GM18870 (cell line): ENCODE data around the gene MRNIP.
"Not testable (repeated sequence)": the region's sequence is repeated elsewhere in the genome, so short reads cannot be mapped to it uniquely, and the experiment has no call there.

Experiments used
- ATAC-seq: cut with Tn5 transposase; IDR thresholded peaks from one replicate; pipeline ENCODE4 v1.9.1; 2021; ENCODE audit warnings: moderate library complexity; ENCODE audit not compliant: unreplicated experiment

The MRNIP gene

DNA sequence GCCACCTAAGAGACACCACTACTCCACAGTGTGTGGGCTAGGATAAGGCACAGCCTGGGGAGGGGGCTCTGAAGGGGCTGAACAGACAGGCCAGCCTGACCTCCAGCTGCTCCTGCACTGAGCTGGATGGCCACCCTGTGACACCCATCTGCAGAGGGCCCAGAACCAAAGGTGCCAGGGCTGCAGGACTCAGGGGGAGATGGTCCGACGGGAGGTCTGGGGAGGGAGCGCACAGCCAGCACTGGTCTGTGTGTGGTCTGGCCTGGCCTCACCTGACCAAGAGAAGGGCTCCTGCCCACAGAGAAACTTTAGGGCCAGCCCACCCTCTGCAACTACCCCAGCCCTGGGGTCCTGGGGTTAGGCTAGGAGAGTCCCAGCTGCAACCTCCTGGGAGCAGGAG lies 64.0 kb downstream of the MRNIP start:
- no peak for ATAC-seq

DNA sequence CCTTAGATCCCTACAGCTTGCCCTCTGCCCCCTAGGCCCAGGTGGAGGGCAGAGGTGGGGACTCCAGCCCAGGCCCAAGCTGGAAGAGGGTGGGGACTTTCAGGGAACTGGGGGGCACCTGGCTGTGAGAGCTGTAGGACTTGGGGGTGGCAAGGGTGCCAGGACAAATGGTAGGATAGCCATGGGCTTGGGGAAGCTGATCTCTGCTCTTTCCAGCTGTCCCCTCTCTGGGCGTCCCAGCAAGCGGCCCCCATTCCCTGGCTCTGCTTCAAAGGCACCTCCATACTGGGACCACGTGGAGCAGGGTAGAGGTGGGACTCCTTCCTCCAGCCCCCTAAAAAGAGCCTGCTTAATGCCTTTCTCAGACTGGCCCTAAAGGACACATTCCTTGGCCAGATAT lies 64.4 kb downstream of the MRNIP start:
- no peak for ATAC-seq

DNA sequence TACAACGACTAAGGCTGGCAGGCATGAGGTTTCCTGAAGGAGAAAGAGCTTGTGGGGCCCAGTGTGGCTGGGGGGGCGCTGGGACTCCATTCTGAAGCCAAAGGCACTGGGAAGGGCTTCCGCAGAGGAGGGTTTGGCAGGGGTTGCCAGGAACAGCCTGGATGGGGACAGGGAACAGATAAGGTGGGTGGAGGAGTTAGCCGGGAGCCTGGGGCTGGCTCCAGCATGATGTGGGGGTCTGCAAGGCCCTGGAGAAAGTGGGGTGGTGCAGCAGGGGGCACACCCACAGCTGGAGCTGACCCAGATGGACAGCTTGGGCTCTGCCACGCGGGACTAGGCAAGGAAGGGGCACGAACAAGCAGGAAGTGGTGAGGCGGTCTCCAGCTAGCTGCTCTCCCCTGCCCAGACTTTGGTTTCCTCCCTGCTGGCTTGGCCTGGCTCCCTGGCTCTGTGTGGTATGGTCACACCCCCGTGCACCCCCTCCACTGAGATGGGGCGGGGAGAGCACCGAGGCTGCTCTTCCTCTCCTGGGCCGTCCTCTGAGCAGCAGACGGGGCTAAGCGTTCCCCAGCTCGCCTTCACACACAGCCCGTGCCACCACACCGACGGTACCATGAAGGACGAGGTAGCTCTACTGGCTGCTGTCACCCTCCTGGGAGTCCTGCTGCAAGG lies 65.0 kb downstream of the MRNIP start, which contains the start of gene LTC4S:
Gene LTC4S, plus strand, starts transcription at position 519 of the 672 bp plus-strand sequence. Its CDS starts 95 bp downstream, at position 614.
- no peak for ATAC-seq

DNA sequence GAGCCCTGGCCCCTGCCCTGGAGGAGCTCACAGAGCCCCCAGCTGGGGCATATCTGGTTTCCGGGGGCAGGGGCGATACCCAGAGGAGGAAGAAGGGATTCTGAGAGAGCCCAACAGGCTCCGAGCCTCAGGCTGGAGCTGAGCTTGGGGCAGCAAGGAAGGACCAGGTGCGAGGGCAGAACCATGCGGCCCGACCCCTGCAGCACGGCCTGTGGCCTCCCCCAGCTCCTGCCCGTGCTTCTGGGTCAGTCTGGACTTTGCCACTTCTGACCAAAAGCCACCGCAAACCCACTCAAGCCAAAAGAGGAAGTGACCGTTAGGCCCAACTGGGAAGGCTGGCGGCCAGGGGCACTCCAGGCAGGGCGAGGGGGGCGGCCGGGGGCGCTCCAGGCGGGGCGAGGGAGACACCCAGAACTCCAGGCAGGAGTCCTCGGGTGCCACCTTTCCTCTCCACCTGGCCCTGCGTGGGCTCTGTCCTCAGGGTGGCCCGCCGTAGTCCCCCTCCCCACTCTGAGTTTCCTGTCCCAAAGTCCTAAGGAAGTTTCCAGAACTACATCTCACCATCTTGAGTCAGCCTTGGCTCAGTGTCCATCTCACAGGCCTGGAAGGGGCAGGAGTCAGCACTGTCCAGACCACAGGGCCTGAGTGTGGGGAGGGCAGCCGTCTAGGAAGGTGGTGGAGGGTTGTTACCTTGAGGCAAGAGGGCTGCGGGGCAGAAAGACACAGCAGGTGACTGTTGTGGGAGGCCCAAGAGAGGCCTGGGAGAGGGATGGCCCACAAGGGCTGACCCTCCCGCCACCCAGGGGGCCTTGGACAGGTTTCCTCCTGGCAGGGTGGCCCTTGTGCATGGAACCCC lies 65.8 kb downstream of the MRNIP start:
- no peak for ATAC-seq

DNA sequence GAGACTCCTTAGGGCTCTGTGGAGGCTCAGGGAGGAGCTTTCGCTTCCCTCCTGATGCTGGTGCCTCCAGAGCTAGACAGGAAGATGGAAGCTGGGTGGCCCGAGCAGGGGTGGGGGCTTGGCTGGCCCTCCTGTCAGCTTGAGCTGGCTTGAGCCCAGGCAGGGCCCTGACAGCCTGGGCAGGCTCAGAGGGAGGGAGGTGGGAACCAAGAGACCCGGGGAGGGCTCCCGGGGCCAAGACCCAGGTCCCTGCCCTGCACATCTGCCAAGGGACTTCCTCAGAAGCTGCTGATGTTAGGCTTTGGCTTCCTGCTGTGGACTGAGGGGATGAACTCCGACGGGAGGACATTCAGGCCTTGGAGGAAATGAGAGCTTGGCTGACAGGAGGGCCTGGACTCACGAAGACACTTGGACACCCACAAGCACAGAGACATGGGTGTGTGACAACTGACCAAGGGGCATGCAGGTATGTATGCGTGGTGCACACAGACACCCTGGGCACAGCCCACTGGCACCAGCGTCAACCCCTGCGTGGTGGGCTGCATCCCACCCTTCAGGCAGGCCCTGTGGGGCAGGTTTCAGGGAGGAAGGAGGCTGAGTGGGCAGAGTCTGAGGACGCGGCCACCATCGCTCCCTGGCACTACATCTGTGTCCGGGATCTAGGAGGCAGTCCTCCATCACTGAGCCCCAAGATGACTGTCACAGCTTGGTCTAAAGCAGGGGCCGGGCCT lies 66.6 kb downstream of the MRNIP start:
- ATAC-seq, result no peak

DNA sequence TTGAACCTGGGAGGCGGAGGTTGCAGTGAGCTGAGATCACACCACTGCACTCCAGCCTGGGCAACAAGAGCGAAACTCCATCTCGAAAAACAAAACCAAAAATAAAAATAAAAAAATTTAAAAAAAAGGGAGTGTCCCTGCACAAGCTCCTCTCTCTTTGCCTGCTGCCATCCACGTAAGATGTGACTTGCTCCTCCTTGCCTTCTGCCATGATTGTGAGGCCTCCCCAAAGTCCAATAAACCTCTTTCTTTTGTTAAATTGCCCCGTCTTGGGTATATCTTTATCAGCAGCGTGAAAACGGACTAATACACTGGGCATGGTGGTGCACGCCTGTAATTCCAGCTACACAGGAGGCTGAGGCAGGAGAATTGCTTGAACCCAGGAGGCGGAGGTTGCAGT lies 69.3 kb downstream of the MRNIP start:
- ATAC-seq, result not testable (repeated sequence)

DNA sequence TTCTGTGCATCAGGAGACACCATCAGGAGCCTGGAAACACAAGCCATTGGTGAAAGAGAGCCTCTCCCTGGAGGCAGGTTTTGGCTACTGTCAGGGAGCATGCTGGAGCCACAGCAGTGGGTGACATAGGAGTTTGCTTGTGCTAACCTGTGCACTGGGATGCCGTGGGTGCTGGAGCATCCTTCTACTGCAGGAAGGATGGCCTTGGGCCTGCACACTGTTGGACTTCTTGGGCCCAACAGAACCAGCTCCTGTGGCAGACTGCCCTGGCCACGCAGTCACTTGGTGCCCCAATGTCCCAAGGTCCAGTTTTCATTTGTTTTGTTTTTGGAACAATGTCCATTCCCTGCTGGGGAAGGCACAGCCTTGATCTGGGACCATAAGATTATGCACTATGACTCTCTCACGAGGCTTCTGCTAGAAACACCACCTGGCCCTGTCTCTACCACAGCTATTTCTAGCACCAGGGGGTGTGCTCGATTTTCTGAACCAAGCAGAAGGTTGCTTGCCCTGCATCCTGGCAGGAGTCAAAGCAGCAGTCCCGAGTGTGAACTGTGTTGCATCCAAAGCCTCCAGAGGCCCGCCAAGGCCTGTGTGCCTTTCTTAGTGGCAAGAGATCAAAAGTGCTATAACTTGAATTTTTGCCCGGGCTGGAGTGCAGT lies 70.3 kb downstream of the MRNIP start:
- ATAC-seq, result no peak
